Measurements from ENCODE around the gene ANKRD52. TPM values are rescaled to one million over a fixed set of nuclear protein-coding genes. Genes with fewer than 3 reads are reported as not detected.

ANKRD52 gene
- total RNA-seq, 1 experiment from 2014 or later = 45.3 TPM

DNA sequence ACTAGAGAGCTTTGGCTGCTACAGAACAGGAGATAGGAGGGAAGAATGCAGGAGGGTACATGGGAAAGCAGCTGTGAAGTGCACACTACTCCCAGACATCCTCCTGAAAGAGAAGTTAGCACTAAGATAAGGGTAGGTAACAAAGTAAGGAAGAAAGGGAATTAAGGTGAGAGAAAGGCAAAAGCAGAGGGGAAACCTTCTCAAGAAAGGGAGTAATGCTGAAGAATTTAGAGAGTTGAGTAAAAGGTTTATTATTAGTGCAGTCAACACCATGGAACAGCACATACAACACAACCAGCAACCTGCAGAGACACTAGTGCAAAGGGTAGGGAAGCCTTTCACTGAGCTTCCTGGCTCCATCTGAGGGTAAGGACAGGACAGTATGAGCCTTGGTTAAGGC lies 53.9 kb downstream of the ANKRD52 start:
- H3K9me3 Mint-ChIP-seq (ENCODE audit: low read depth, unreplicated experiment) = no peaks in the 10 kb centered on the region
- TF ChIP-seq, protein P1, sequence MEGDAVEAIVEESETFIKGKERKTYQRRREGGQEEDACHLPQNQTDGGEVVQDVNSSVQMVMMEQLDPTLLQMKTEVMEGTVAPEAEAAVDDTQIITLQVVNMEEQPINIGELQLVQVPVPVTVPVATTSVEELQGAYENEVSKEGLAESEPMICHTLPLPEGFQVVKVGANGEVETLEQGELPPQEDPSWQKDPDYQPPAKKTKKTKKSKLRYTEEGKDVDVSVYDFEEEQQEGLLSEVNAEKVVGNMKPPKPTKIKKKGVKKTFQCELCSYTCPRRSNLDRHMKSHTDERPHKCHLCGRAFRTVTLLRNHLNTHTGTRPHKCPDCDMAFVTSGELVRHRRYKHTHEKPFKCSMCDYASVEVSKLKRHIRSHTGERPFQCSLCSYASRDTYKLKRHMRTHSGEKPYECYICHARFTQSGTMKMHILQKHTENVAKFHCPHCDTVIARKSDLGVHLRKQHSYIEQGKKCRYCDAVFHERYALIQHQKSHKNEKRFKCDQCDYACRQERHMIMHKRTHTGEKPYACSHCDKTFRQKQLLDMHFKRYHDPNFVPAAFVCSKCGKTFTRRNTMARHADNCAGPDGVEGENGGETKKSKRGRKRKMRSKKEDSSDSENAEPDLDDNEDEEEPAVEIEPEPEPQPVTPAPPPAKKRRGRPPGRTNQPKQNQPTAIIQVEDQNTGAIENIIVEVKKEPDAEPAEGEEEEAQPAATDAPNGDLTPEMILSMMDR (IDR thresholded peaks at IDR 0.05; ENCODE audit: unreplicated experiment) = no peak
- H3K4me3 Mint-ChIP-seq (ENCODE audit: low read depth, unreplicated experiment) = no peak overlapping the region
- no peak for DNase-seq
- no peaks in the 10 kb centered on the region for H3K27me3 Mint-ChIP-seq (ENCODE audit: unreplicated experiment)
- peaks cover 29% of the 10 kb centered on the region for H3K36me3 Mint-ChIP-seq (ENCODE audit: insufficient read depth, unreplicated experiment)
- no peak overlapping the region for H3K27ac Mint-ChIP-seq (ENCODE audit: unreplicated experiment)
- H3K4me1 Mint-ChIP-seq (ENCODE audit: low read depth, unreplicated experiment) = no peaks in the 10 kb centered on the region
- intact Hi-C loops (cut with micrococcal nuclease; ENCODE audit: unreplicated experiment) = no loop called here
- no TSS peak for BruUV-seq (replicated peaks)
- CTCF ChIA-PET = interaction anchor here (4.2 kb wide), 1 partner anchor 18 kb away, joined by 28 read pairs; the partner anchor contains the start of gene RNF41

DNA sequence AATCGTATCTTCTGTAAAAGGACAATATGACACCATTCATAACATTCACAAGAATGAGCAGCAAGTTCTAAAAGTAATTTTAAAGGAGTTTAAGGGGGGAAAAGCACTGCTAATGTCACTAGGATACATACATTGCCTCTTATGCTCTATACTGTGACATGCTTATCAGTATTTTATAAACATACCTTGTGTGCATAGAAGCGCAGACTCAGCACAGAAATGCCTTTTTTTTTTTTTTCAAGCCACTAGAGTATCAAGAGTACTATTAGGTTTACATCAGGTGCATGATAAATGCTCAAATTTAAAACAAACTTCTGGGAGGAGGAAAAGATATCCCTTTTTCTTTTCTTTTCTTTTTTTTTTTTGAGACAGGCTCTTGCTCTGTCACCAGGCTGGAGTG lies 55.3 kb downstream of the ANKRD52 start:
- DNase-seq = no peak
- BruUV-seq (replicated peaks) = no TSS peak
- no peak overlapping the region for H3K27ac Mint-ChIP-seq (ENCODE audit: unreplicated experiment)
- no peak overlapping the region for H3K4me3 Mint-ChIP-seq (ENCODE audit: low read depth, unreplicated experiment)
- CTCF ChIA-PET = interaction anchor here (0.8 kb wide), 1 partner anchor 19 kb away, joined by 5 read pairs; no protein-coding TSS in a partner anchor
- no peaks in the 10 kb centered on the region for H3K27me3 Mint-ChIP-seq (ENCODE audit: unreplicated experiment)
- TF ChIP-seq, protein P1 (IDR thresholded peaks at IDR 0.05; ENCODE audit: unreplicated experiment) = no peak
- H3K4me1 Mint-ChIP-seq (ENCODE audit: low read depth, unreplicated experiment) = no peaks in the 10 kb centered on the region
- H3K36me3 Mint-ChIP-seq (ENCODE audit: insufficient read depth, unreplicated experiment) = peaks cover 16% of the 10 kb centered on the region
- H3K9me3 Mint-ChIP-seq (ENCODE audit: low read depth, unreplicated experiment) = no peaks in the 10 kb centered on the region
- intact Hi-C loops (cut with micrococcal nuclease; ENCODE audit: unreplicated experiment) = no loop called here

DNA sequence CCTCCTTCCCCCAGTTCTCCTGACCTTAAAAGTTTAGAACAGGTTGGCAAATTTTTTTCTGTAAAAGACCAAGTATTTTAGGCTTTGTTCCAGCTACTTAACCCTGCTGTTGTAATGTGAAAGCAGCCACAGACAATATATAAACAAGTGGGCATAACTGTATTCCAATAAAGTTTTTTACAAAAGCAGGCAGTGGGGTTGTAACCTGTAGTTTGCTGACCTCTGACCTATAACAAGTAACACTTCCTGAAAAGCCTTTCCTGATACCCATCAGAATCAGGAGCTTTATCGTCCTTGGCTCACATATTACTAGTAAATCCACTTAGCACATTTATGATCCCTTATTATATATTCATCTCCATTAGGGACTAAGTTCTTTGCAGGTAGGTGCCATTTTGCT lies 55.8 kb downstream of the ANKRD52 start:
- CTCF ChIA-PET = interaction anchor here (0.7 to 0.8 kb wide), 2 partner anchors 14 to 20 kb away, joined by 3 to 5 read pairs; no protein-coding TSS in a partner anchor
- H3K4me3 Mint-ChIP-seq (ENCODE audit: low read depth, unreplicated experiment) = no peak overlapping the region
- no TSS peak for BruUV-seq (replicated peaks)
- intact Hi-C loops (cut with micrococcal nuclease; ENCODE audit: unreplicated experiment) = no loop called here
- no peaks in the 10 kb centered on the region for H3K27me3 Mint-ChIP-seq (ENCODE audit: unreplicated experiment)
- no peak overlapping the region for H3K27ac Mint-ChIP-seq (ENCODE audit: unreplicated experiment)
- peaks cover 16% of the 10 kb centered on the region for H3K36me3 Mint-ChIP-seq (ENCODE audit: insufficient read depth, unreplicated experiment)
- H3K4me1 Mint-ChIP-seq (ENCODE audit: low read depth, unreplicated experiment) = no peaks in the 10 kb centered on the region
- TF ChIP-seq, protein P1 (IDR thresholded peaks at IDR 0.05; ENCODE audit: unreplicated experiment) = no peak
- H3K9me3 Mint-ChIP-seq (ENCODE audit: low read depth, unreplicated experiment) = no peaks in the 10 kb centered on the region
- no peak for DNase-seq

DNA sequence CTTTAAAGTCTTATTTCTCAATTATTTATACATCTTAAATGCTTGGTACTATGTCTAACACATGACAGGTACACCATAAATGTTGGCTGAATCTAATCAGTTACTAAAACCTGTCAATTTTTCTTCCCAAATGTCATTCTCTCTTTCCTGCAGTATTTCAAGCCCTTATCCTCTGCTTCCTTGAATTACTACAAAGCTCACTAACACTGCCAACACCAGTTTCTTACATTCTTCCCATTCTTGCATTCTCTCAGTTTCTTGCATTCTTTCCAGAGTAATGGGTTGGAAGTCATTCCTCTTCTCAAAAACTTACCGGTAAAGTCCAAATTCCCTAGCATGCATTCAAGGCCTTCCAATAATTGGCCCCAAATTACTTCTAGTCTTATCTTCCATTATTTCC lies 59.3 kb downstream of the ANKRD52 start:
- no peak overlapping the region for H3K4me3 Mint-ChIP-seq (ENCODE audit: low read depth, unreplicated experiment)
- H3K9me3 Mint-ChIP-seq (ENCODE audit: low read depth, unreplicated experiment) = no peaks in the 10 kb centered on the region
- H3K27ac Mint-ChIP-seq (ENCODE audit: unreplicated experiment) = peak overlapping the region; percentile 9
- H3K36me3 Mint-ChIP-seq (ENCODE audit: insufficient read depth, unreplicated experiment) = no peaks in the 10 kb centered on the region
- no TSS peak for BruUV-seq (replicated peaks)
- TF ChIP-seq, protein P1 (IDR thresholded peaks at IDR 0.05; ENCODE audit: unreplicated experiment) = no peak
- intact Hi-C loops (cut with micrococcal nuclease; ENCODE audit: unreplicated experiment) = no loop called here
- no peaks in the 10 kb centered on the region for H3K27me3 Mint-ChIP-seq (ENCODE audit: unreplicated experiment)
- no peak for DNase-seq
- H3K4me1 Mint-ChIP-seq (ENCODE audit: low read depth, unreplicated experiment) = no peaks in the 10 kb centered on the region
- CTCF ChIA-PET = no interaction called here

Data from Calu3 (cell line).